SH-SY5Y (cell line): ENCODE measurements around the gene TMEM50B.

Source experiments
- GATA2 ChIP-seq: IDR thresholded peaks from 2 replicates; pipeline ENCODE4 v1.6.1; 2011; ENCODE audit warnings: mild to moderate bottlenecking, low read depth, low read length
- GATA3 ChIP-seq: IDR thresholded peaks from 2 replicates; pipeline ENCODE4 v1.6.1; 2011; ENCODE audit warnings: low read depth, mild to moderate bottlenecking, low read length, moderate library complexity

DNA sequence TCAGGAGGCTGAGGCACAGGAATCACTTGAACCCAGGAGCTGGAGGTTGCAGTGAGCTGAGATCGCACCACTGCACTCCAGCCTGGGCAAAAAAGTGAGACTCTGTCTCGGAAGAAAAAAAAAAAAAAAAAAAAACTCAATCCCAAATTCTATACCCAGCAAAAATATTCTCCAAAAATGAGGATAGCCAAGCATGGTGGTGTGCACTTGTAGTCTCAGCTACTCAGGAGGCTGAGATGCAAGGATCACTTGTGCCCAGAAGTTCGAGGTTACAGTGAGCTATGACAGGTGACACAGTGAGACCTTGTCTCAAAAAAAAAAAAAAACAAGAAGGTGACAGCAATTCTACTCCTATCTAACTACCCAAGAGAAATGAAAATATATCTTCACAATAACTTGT, 6.4 kb downstream of the TMEM50B start:
- TF ChIP-seq GATA2 (no peak), GATA3 (no peak)
